Measurements from ENCODE around the gene TAOK2. TPM values are rescaled to one million over a fixed set of nuclear protein-coding genes. Genes with fewer than 3 reads are reported as not detected.

Gene TAOK2
- total RNA-seq, 4 donors from 2014 or later: 28.4 to 70.0 (median 46.6) TPM

DNA sequence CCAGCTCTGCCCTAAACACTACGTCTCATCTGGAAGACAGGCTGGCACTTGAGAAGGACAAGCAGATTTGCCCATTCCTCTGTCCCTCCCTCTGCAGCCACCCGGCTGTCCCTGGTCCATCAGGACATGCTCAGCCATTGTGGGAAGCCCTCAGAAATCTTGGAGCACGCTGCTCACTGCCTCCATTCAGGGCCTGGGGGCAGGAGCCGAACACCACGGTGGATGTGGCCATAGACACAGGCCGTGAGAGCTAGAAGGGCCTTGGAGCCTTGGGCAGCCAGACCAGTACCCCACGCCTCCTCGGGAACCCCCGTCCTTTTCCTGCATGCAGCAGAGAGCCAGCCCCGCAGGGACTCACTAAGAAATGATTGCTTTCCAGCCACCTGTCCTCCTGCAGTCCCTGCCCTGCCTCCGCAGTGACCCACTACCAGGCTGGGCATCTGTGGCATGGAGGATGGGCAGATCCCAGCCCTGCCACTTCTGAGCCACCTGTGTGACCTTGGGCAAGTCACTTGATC lies 33.8 kb downstream of the TAOK2 start:
- Histone ChIP-seq H3K27ac (no peak overlapping the region), H3K4me3 (no peak overlapping the region), H3K9me3 (no peaks in the 10 kb centered on the region), H3K36me3 (no peaks in the 10 kb centered on the region), H3K27me3 (peaks cover 13 to 24% of the 10 kb centered on the region in 2 donors), H3K4me1 (peaks cover 0 to 17% of the 10 kb centered on the region in 2 donors)
- intact Hi-C loops (cut with DNase I; ENCODE audit: low total_unique reads): no loop called here
- DNase-seq: no peak
- TF ChIP-seq, protein P1, sequence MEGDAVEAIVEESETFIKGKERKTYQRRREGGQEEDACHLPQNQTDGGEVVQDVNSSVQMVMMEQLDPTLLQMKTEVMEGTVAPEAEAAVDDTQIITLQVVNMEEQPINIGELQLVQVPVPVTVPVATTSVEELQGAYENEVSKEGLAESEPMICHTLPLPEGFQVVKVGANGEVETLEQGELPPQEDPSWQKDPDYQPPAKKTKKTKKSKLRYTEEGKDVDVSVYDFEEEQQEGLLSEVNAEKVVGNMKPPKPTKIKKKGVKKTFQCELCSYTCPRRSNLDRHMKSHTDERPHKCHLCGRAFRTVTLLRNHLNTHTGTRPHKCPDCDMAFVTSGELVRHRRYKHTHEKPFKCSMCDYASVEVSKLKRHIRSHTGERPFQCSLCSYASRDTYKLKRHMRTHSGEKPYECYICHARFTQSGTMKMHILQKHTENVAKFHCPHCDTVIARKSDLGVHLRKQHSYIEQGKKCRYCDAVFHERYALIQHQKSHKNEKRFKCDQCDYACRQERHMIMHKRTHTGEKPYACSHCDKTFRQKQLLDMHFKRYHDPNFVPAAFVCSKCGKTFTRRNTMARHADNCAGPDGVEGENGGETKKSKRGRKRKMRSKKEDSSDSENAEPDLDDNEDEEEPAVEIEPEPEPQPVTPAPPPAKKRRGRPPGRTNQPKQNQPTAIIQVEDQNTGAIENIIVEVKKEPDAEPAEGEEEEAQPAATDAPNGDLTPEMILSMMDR (IDR thresholded peaks at IDR 0.05): no peak
- TF ChIP-seq POLR2A (IDR thresholded peaks at IDR 0.05): no peak

DNA sequence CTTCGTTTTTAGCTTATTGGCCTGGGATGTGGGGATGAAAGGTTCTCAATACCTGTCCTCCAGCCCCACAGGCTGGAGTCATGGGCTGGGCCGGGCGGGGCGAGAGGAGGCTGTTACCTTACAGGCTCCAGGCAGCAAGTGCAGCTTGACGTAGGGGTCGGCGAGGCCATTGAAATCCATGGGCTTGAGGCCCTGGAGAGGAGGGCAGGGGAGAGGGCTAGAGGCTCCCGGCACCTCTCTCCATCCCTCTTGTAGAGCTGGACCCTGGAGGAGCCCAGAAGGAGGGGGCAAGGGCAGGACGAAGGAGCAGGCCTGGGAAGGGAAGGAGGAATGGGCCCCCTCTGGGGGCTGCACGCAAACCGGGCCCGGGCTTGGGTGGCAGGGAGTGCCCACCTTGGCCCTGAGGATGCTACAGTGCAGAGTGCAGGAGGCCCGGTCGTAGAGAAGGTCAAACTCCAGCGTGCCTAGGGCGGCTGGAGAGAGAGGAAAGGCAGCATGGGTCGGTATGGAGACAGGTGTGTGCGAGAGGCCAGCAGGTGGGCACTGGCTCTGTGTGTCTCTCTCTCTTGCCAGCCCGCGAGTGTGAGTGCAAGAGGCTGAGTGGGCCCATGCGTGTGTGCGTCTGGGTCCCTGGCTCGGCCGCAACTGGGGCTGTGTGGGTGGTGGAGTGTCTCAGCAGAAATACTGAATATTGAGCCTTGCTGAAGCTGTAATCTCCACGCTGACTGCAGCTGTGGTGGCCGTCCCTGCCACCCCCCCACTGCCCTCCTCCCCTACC lies 35.6 kb downstream of the TAOK2 start:
- H3K4me3 ChIP-seq: no peak overlapping the region
- peaks cover 13 to 24% of the 10 kb centered on the region in 2 donors for H3K27me3 ChIP-seq
- TF ChIP-seq, protein P1 (IDR thresholded peaks at IDR 0.05): no peak
- TF ChIP-seq POLR2A (IDR thresholded peaks at IDR 0.05): no peak
- intact Hi-C loops (cut with DNase I; ENCODE audit: low total_unique reads): no loop called here
- H3K27ac ChIP-seq: no peak overlapping the region
- peaks cover 0 to 17% of the 10 kb centered on the region in 2 donors for H3K4me1 ChIP-seq
- no peak for DNase-seq
- no peaks in the 10 kb centered on the region for H3K36me3 ChIP-seq
- H3K9me3 ChIP-seq: no peaks in the 10 kb centered on the region

DNA sequence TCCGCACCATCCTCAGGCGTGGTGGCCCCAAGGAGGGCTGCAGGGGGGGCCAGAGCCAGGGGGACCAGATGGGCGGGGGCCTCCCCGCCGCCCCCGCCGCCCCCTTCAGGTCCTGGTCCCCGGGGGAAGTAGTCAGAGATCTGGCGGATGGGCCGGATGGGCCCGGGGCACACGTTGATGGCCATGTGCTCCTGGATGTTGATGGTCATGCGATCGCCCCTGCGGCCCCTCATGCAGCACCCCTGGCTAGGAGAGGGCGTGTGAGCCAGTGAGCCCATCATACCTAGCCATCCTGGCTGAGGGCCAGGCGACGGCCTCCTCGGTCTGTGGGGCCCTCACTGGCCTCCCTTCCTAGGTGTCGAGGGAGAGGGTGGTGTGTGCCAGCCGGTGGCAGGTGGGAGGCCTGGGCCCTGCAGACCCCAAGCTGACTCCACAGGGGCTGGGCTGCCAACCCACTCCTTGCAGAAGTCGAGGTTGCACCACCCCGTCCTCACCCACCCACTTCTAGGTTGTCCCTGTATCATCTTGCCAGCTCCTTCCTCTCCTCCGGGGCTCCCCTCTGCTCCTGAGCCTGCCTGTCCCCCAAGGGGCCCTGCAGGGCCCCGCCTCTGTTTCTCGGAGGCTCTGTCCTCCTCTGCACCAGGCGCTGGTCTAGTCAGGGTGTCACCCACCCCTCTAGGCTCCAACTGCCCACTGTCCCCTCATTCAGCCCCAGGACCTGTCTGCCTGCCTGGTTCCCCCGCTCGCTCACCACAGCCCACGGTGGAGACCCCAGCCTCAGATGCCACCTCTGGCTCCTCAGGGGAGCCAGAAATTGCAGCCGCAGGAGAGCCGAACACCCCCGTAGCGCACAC lies 36.5 kb downstream of the TAOK2 start:
- H3K27me3 ChIP-seq: peaks cover 13 to 24% of the 10 kb centered on the region in 2 donors
- no peaks in the 10 kb centered on the region for H3K9me3 ChIP-seq
- no peak overlapping the region for H3K27ac ChIP-seq
- H3K4me3 ChIP-seq: peak overlapping the region in 1 of 2 donors; percentile 31
- no peak for TF ChIP-seq POLR2A (IDR thresholded peaks at IDR 0.05)
- TF ChIP-seq, protein P1 (IDR thresholded peaks at IDR 0.05): no peak
- DNase-seq: no peak
- H3K4me1 ChIP-seq: peaks cover 0 to 17% of the 10 kb centered on the region in 2 donors
- intact Hi-C loops (cut with DNase I; ENCODE audit: low total_unique reads): no loop called here
- no peaks in the 10 kb centered on the region for H3K36me3 ChIP-seq

DNA sequence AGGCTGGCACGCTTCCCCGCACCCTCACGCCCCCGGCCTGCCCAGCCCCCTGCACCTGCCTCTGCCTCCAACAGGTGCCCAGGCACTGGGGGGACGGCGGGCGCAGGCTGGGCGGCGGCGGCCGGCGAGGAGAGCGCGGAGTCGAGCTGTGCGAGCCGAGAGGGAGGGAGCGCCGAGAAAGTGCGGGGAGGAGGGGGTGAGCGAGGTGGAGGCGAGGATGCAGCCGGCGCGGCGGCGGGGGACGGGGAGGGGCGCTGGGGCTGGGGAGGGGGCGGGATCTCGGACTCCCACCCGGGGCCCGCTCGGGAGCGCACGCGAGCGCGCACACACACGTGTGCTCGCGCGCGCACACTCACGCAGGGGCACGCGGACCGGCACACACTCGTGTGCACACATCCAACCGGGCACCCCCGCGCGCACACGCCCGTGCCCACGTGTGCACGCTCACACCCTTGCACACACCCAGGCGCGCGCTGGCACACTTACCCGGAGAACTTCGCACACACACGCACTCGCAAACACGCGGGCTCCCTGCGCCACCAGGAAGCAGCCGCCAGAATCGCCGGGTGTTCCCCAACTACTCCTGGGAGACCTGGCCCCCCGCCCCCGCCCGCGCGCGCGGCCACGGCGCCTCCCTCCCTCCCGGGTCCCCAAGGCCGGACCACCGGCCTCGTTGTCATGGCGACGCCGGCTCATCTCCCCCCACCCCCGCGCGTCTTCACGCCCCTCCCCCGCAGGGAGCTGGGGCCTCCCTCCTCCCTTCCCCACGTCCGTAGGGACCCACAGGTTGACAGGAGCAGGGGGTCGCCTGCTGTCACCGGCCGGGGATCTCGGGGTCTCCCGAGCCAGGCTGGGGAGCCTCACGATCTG lies 37.4 kb downstream of the TAOK2 start, which contains the start of gene DOC2A:
Gene DOC2A (minus strand): TSS at position 184 of the 870 bp plus-strand sequence. CDS start 805 bp downstream, outside the sequence.
- intact Hi-C loops (cut with DNase I; ENCODE audit: low total_unique reads): no loop called here
- Histone ChIP-seq H3K27ac (no peak within 1 kb of the TSS), H3K36me3 (no peaks in the 10 kb centered on the region), H3K4me1 (peaks cover 0 to 17% of the 10 kb centered on the region in 2 donors), H3K27me3 (peaks cover 13 to 24% of the 10 kb centered on the region in 2 donors), H3K4me3 (peak within 1 kb of the TSS in 1 of 2 donors; percentile 31), H3K9me3 (no peaks in the 10 kb centered on the region)
- DNase-seq: no peak
- TF ChIP-seq, protein P1 (IDR thresholded peaks at IDR 0.05): no peak
- no peak for TF ChIP-seq POLR2A (IDR thresholded peaks at IDR 0.05)

Data from uterus (tissue), 4 donors.